ENCODE data around the gene CCDC70. TPM values are rescaled to one million over a fixed set of nuclear protein-coding genes. Genes with fewer than 3 reads are reported as not detected.
A peak's percentile ranks its signal among the peaks of the same experiment; 100 is the strongest.

CCDC70 gene
- total RNA-seq, 6 donors from 2014 or later, result not detected

GRCh38 chr13:51826606-51827005 lies 35.2 kb upstream of the CCDC70 start:
- ATAC-seq (ENCODE audit: low FRiP score in 2 of 2) (no peak), DNase-seq (no peak)
- WGBS, 2 donors, result 42 to 48% methylated on average over 2 to 7 of the region's 7 CpGs
- Histone ChIP-seq H3K27ac (peak overlapping the region; percentile 41 to 82 (median 59)), H3K9me3 (no peaks in the 10 kb centered on the region), H3K27me3 (no peaks in the 10 kb centered on the region), H3K36me3 (no peaks in the 10 kb centered on the region), H3K4me1 (peaks cover 0 to 33% (median 12%) of the 10 kb centered on the region in 4 donors), H3K4me3 (no peak overlapping the region)
- no peak for TF ChIP-seq CTCF (IDR thresholded peaks at IDR 0.05)
- no peak for TF ChIP-seq POLR2A (IDR thresholded peaks at IDR 0.05)

- TF ChIP-seq EP300 (IDR thresholded peaks at IDR 0.05), result no peak
- TF ChIP-seq POLR2AphosphoS5 (IDR thresholded peaks at IDR 0.05), result no peak
- no peak for TF ChIP-seq POLR2A (IDR thresholded peaks at IDR 0.05)
- TF ChIP-seq CTCF (IDR thresholded peaks at IDR 0.05), result no peak
- no peak for ATAC-seq (ENCODE audit: low FRiP score in 2 of 2)
- no peak overlapping the region for H3K4me3 ChIP-seq
- no peaks in the 10 kb centered on the region for H3K9me3 ChIP-seq
- peaks cover 0 to 27% (median 8%) of the 10 kb centered on the region in 4 donors for H3K4me1 ChIP-seq
- 56 to 61% methylated on average over 4 of the region's 4 CpGs for WGBS, 2 donors
- H3K27me3 ChIP-seq, result no peaks in the 10 kb centered on the region
- no peaks in the 10 kb centered on the region for H3K36me3 ChIP-seq
- no peak for DNase-seq
- H3K27ac ChIP-seq, result peak overlapping the region; percentile 41 to 82 (median 59)
Observed at GRCh38 chr13:51827254-51827653, 34.5 kb upstream of the CCDC70 start.

- no peaks in the 10 kb centered on the region for H3K36me3 ChIP-seq
- 84 to 85% methylated on average over 8 of the region's 8 CpGs for WGBS, 2 donors
- no peak for TF ChIP-seq CTCF (IDR thresholded peaks at IDR 0.05)
- no peak for TF ChIP-seq POLR2AphosphoS5 (IDR thresholded peaks at IDR 0.05)
- TF ChIP-seq EP300 (IDR thresholded peaks at IDR 0.05), result no peak
- TF ChIP-seq POLR2A (IDR thresholded peaks at IDR 0.05), result no peak
- no peak for DNase-seq
- no peaks in the 10 kb centered on the region for H3K9me3 ChIP-seq
- peak overlapping the region in 2 of 4 donors; percentile 46 to 76 for H3K27ac ChIP-seq
- H3K4me1 ChIP-seq, result peaks cover 0 to 27% (median 7%) of the 10 kb centered on the region in 4 donors
- no peaks in the 10 kb centered on the region for H3K27me3 ChIP-seq
- no peak for ATAC-seq (ENCODE audit: low FRiP score in 2 of 2)
- no peak overlapping the region for H3K4me3 ChIP-seq
Observed at GRCh38 chr13:51828730-51829567, 32.8 kb upstream of the CCDC70 start.

GRCh38 chr13:51829568-51829899 lies 32.2 kb upstream of the CCDC70 start:
- no peak for DNase-seq
- H3K4me3 ChIP-seq, result no peak overlapping the region
- 95% methylated on average over 2 of the region's 2 CpGs for WGBS, 2 donors
- H3K9me3 ChIP-seq, result no peaks in the 10 kb centered on the region
- H3K36me3 ChIP-seq, result no peaks in the 10 kb centered on the region
- no peaks in the 10 kb centered on the region for H3K27me3 ChIP-seq
- peaks cover 0 to 27% (median 7%) of the 10 kb centered on the region in 4 donors for H3K4me1 ChIP-seq
- TF ChIP-seq EP300 (IDR thresholded peaks at IDR 0.05) (no peak), POLR2AphosphoS5 (IDR thresholded peaks at IDR 0.05) (no peak), POLR2A (IDR thresholded peaks at IDR 0.05) (no peak), CTCF (IDR thresholded peaks at IDR 0.05) (no peak)
- peak overlapping the region in 1 of 4 donors; percentile 76 for H3K27ac ChIP-seq
- no peak for ATAC-seq (ENCODE audit: low FRiP score in 2 of 2)

- TF ChIP-seq CTCF (IDR thresholded peaks at IDR 0.05) (no peak), POLR2A (IDR thresholded peaks at IDR 0.05) (no peak), EP300 (IDR thresholded peaks at IDR 0.05) (no peak), POLR2AphosphoS5 (IDR thresholded peaks at IDR 0.05) (no peak)
- Histone ChIP-seq H3K27me3 (no peaks in the 10 kb centered on the region), H3K4me1 (peaks cover 0 to 8% (median 3%) of the 10 kb centered on the region in 4 donors), H3K4me3 (no peak overlapping the region), H3K9me3 (no peaks in the 10 kb centered on the region), H3K27ac (no peak overlapping the region), H3K36me3 (no peaks in the 10 kb centered on the region)
- 91 to 100% methylated on average over 3 to 5 of the region's 5 CpGs for WGBS, 2 donors
- ATAC-seq (ENCODE audit: low FRiP score in 2 of 2) (no peak), DNase-seq (no peak)
Observed at GRCh38 chr13:51831519-51831918, 30.2 kb upstream of the CCDC70 start.
